ENCODE measurements around the gene TAF3. TPM values are rescaled to one million over a fixed set of nuclear protein-coding genes. Genes with fewer than 3 reads are reported as not detected.

Gene TAF3
- total and polyA plus RNA-seq, 11 donors: 5.7 to 14.0 (median 10.3) TPM

DNA sequence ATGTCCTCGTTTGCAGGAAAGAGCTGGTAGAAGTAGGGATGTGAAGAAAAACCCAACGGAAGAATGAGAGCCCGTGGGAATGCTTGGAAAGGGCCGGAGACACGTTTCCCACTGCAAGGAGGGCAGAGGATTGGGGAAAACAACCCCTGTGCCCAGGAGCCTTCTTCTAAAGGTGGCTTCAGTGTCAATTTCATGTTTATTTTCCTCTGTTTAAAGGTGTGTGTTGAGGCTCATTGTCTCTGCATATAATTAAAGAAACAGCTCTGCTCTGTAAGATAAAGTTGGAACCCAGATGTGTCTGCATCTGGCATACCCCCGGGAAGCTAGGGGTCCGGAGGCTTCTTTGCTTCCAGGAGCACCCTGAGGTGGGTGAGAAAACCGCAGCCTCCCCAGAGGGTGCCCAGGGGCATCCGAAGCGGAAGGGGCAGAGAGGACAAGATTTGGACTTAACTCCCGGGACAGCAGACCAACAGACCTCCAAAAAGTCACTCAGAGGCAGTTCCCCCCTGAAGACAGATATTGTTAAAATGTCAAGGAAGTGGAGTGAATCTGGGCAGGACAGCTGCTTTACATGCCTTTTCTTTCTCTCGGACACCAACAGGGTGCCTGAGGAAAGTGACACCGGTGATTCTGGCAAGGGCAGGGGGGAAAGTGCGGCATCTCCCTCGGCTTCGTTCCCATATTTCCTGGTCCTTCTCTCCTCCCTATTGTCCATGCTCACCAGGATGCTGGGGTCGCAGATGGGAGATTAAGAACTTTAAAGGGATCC lies 227.6 kb downstream of the TAF3 start:
- peak overlapping the region in 1 of 12 donors; percentile 27 for H3K4me3 ChIP-seq

GRCh38 chr10:8047452-8048280 lies 229.4 kb downstream of the TAF3 start:
- ATAC-seq (no peak), DNase-seq (no peak)
- intact Hi-C loops (cut with DNase I): no loop called here
- H3K9me3 ChIP-seq: no peaks in the 10 kb centered on the region
- H3K4me3 ChIP-seq: no peak overlapping the region
- peaks cover 4 to 74% (median 43%) of the 10 kb centered on the region in 12 donors for H3K4me1 ChIP-seq
- H3K36me3 ChIP-seq: no peaks in the 10 kb centered on the region
- H3K27me3 ChIP-seq: peaks cover 83 to 100% (median 99%) of the 10 kb centered on the region in 9 donors
- no peak overlapping the region for H3K27ac ChIP-seq
- 4 to 14% (median 10%) methylated on average over 22 to 30 of the region's 30 CpGs for WGBS, 4 donors
- TF ChIP-seq POLR2A (IDR thresholded peaks at IDR 0.05) (no peak), CTCF (IDR thresholded peaks at IDR 0.05) (no peak)

More for the DNA sequence above, 227.6 kb downstream of the TAF3 start:
- ATAC-seq (no peak), DNase-seq (no peak)
- no peaks in the 10 kb centered on the region for H3K36me3 ChIP-seq
- WGBS, 4 donors: 4 to 5% (median 5%) methylated on average over 17 of the region's 17 CpGs
- H3K4me1 ChIP-seq: peaks cover 4 to 57% (median 31%) of the 10 kb centered on the region in 12 donors
- H3K9me3 ChIP-seq: no peaks in the 10 kb centered on the region
- no peak overlapping the region for H3K27ac ChIP-seq
- TF ChIP-seq CTCF (IDR thresholded peaks at IDR 0.05): no peak
- TF ChIP-seq POLR2A (IDR thresholded peaks at IDR 0.05): no peak
- H3K27me3 ChIP-seq: peaks cover 82 to 100% (median 99%) of the 10 kb centered on the region in 9 donors
- intact Hi-C loops (cut with DNase I): no loop called here

- WGBS, 4 donors: 4 to 15% (median 11%) methylated on average over 21 to 29 of the region's 29 CpGs
- peaks cover 82 to 100% (median 99%) of the 10 kb centered on the region in 9 donors for H3K27me3 ChIP-seq
- DNase-seq: peak in 1 of 5 donors; percentile 42
- ATAC-seq: no peak
- TF ChIP-seq CTCF (IDR thresholded peaks at IDR 0.05): no peak
- no peak for TF ChIP-seq POLR2A (IDR thresholded peaks at IDR 0.05)
- intact Hi-C loops (cut with DNase I): no loop called here
- H3K9me3 ChIP-seq: no peaks in the 10 kb centered on the region
- no peak overlapping the region for H3K4me3 ChIP-seq
- no peak overlapping the region for H3K27ac ChIP-seq
- H3K4me1 ChIP-seq: peaks cover 4 to 74% (median 47%) of the 10 kb centered on the region in 12 donors
- H3K36me3 ChIP-seq: no peaks in the 10 kb centered on the region
Observed at GRCh38 chr10:8048281-8049008, 230.1 kb downstream of the TAF3 start.
